HUES6 (cell line): ENCODE results near the gene TSBP1.
"Not testable (repeated sequence)": the region's sequence is repeated elsewhere in the genome, so short reads cannot be mapped to it uniquely, and the experiment has no call there.

ENCODE experiments used
- H3K27ac ChIP-seq: 2 replicates; pipeline ENCODE4 v1.7.0; 2013; ENCODE audit warnings: low read depth, mild to moderate bottlenecking, low read length, inconsistent platforms
- H3K27me3 ChIP-seq: 2 replicates; pipeline ENCODE4 v1.6.1; 2013; ENCODE audit warnings: low read length; ENCODE audit not compliant: control insufficient read depth, insufficient read depth
- H3K36me3 ChIP-seq: 2 replicates; pipeline ENCODE4 v1.6.1; 2013; ENCODE audit warnings: low read length; ENCODE audit not compliant: control insufficient read depth, insufficient read depth
- H3K4me1 ChIP-seq: 2 replicates; pipeline ENCODE4 v1.6.1; 2013; ENCODE audit warnings: low read length; ENCODE audit not compliant: control insufficient read depth, insufficient read depth
- H3K4me3 ChIP-seq: 2 replicates; pipeline ENCODE4 v1.5.1; 2013; ENCODE audit warnings: low read depth, low read length
- H3K9ac ChIP-seq: one replicate; pipeline ENCODE4 v1.6.1; 2013; ENCODE audit warnings: mild to moderate bottlenecking, low read length
- H3K9me3 ChIP-seq: 2 replicates; pipeline ENCODE4 v1.6.1; 2013; ENCODE audit warnings: low read depth, low read length; ENCODE audit not compliant: control insufficient read depth, insufficient read depth

Gene TSBP1

GRCh38 chr6:32327103-32327502 is 44.6 kb downstream of the TSBP1 start:
- no peaks in the 10 kb centered on the region for H3K4me1 ChIP-seq
- H3K4me3 ChIP-seq = no peak overlapping the region
- no peak overlapping the region for H3K9ac ChIP-seq
- no peaks in the 10 kb centered on the region for H3K27me3 ChIP-seq
- no peaks in the 10 kb centered on the region for H3K9me3 ChIP-seq
- H3K27ac ChIP-seq = no peak overlapping the region
- H3K36me3 ChIP-seq = no peaks in the 10 kb centered on the region

GRCh38 chr6:32318501-32318900 is 53.2 kb downstream of the TSBP1 start:
- Histone ChIP-seq H3K27ac (no peak overlapping the region), H3K4me3 (no peak overlapping the region), H3K9me3 (no peaks in the 10 kb centered on the region), H3K27me3 (no peaks in the 10 kb centered on the region), H3K36me3 (no peaks in the 10 kb centered on the region), H3K9ac (no peak overlapping the region), H3K4me1 (no peaks in the 10 kb centered on the region)

- no peak overlapping the region for H3K4me3 ChIP-seq
- no peak overlapping the region for H3K9ac ChIP-seq
- no peaks in the 10 kb centered on the region for H3K4me1 ChIP-seq
- H3K36me3 ChIP-seq = no peaks in the 10 kb centered on the region
- H3K27ac ChIP-seq = no peak overlapping the region
- no peaks in the 10 kb centered on the region for H3K27me3 ChIP-seq
- no peaks in the 10 kb centered on the region for H3K9me3 ChIP-seq
Observed at GRCh38 chr6:32317541-32317940, 54.2 kb downstream of the TSBP1 start.

- no peaks in the 10 kb centered on the region for H3K27me3 ChIP-seq
- no peak overlapping the region for H3K4me3 ChIP-seq
- H3K27ac ChIP-seq = no peak overlapping the region
- no peaks in the 10 kb centered on the region for H3K36me3 ChIP-seq
- no peak overlapping the region for H3K9ac ChIP-seq
- no peaks in the 10 kb centered on the region for H3K9me3 ChIP-seq
- H3K4me1 ChIP-seq = no peaks in the 10 kb centered on the region
Observed at GRCh38 chr6:32313964-32314363, 57.7 kb downstream of the TSBP1 start.

- Histone ChIP-seq H3K27ac (no peak overlapping the region), H3K9me3 (no peaks in the 10 kb centered on the region), H3K27me3 (no peaks in the 10 kb centered on the region), H3K4me3 (no peak overlapping the region), H3K36me3 (no peaks in the 10 kb centered on the region), H3K4me1 (peaks cover 4% of the 10 kb centered on the region; the same call in 1 of the 2 replicates), H3K9ac (no peak overlapping the region)
Observed at GRCh38 chr6:32298632-32299336, 72.9 kb downstream of the TSBP1 start.

GRCh38 chr6:32294980-32295379 is 76.7 kb downstream of the TSBP1 start:
- not testable (repeated sequence) for H3K27me3 ChIP-seq, H3K9me3 ChIP-seq, H3K27ac ChIP-seq, H3K4me1 ChIP-seq, H3K9ac ChIP-seq, H3K36me3 ChIP-seq, H3K4me3 ChIP-seq

- Histone ChIP-seq H3K4me3 (no peak overlapping the region), H3K9ac (no peak overlapping the region), H3K4me1 (no peaks in the 10 kb centered on the region), H3K27me3 (no peaks in the 10 kb centered on the region), H3K27ac (no peak overlapping the region), H3K9me3 (no peaks in the 10 kb centered on the region), H3K36me3 (no peaks in the 10 kb centered on the region)
Observed at GRCh38 chr6:32294566-32294965, 77.1 kb downstream of the TSBP1 start.

GRCh38 chr6:32293695-32294094 is 78.0 kb downstream of the TSBP1 start:
- Histone ChIP-seq H3K9ac (no peak overlapping the region), H3K27me3 (no peaks in the 10 kb centered on the region), H3K9me3 (no peaks in the 10 kb centered on the region), H3K36me3 (no peaks in the 10 kb centered on the region), H3K27ac (no peak overlapping the region), H3K4me1 (no peaks in the 10 kb centered on the region), H3K4me3 (no peak overlapping the region)

- Histone ChIP-seq H3K4me1 (no peaks in the 10 kb centered on the region), H3K9me3 (no peaks in the 10 kb centered on the region), H3K4me3 (no peak overlapping the region), H3K36me3 (no peaks in the 10 kb centered on the region), H3K9ac (no peak overlapping the region), H3K27me3 (no peaks in the 10 kb centered on the region), H3K27ac (no peak overlapping the region)
Observed at GRCh38 chr6:32291543-32291942, 80.2 kb downstream of the TSBP1 start.

GRCh38 chr6:32290886-32291450 is 80.7 kb downstream of the TSBP1 start:
- Histone ChIP-seq H3K4me1 (no peaks in the 10 kb centered on the region), H3K9me3 (no peaks in the 10 kb centered on the region), H3K9ac (no peak overlapping the region), H3K4me3 (no peak overlapping the region), H3K27me3 (no peaks in the 10 kb centered on the region), H3K36me3 (no peaks in the 10 kb centered on the region), H3K27ac (no peak overlapping the region)

GRCh38 chr6:32288426-32288825 is 83.3 kb downstream of the TSBP1 start:
- Histone ChIP-seq H3K4me3 (no peak overlapping the region), H3K9me3 (no peaks in the 10 kb centered on the region), H3K36me3 (no peaks in the 10 kb centered on the region), H3K27ac (no peak overlapping the region), H3K4me1 (no peaks in the 10 kb centered on the region), H3K9ac (no peak overlapping the region), H3K27me3 (no peaks in the 10 kb centered on the region; the same call in 1 of the 2 replicates)
